ENCODE results near the gene SF1.

The SF1 gene

DNA sequence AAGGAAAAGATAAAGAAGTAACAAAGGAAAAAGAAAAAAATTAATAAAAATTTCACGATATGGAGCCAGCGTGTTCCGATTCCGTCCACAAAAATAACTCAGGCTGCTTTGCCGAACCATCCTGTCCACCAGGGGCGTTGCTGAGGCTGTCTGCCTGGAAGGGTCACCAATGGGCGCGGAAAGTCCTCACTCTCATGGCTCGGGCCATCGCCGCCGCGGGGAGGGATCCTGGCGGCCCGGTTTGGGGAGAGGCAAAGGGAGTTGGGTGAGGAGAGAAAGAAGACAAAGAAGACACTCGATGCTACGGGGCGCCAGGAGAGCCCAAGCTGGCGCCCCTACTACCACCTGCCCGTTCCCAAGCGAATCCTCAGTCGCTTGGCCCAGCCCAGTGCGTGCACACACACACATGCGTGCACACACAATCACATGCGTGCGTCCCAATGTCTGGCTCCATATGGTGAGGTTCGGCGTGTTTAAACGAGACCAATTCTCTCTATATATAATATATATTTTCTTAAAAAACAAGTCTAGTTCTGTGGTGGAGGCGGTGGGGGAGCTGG is 13.0 kb downstream of the SF1 start:
- Histone ChIP-seq H3K9ac (ENCODE audit: low read depth, low read length) (no peak overlapping the region), H3K4me1 (ENCODE audit: insufficient read depth, low read length) (peaks cover 48% of the 10 kb centered on the region), H3K36me3 (ENCODE audit: insufficient read depth, low read length) (peaks cover 82% of the 10 kb centered on the region), H3K27me3 (ENCODE audit: insufficient read depth, low read length, poor library complexity) (no peaks in the 10 kb centered on the region), H3K27ac (ENCODE audit: low read length) (no peak overlapping the region), H3K9me3 (ENCODE audit: insufficient read depth, low read length, severe bottlenecking) (no peaks in the 10 kb centered on the region), H4K20me1 (ENCODE audit: insufficient read depth, low read length) (peaks cover 87% of the 10 kb centered on the region), H3K4me3 (ENCODE audit: low read depth in 1 of 2, low read length in 2 of 2) (no peak overlapping the region), H3K79me2 (ENCODE audit: insufficient read depth, low read length) (peaks cover 58% of the 10 kb centered on the region), H2AFZ (ENCODE audit: low read depth, low read length) (no peak overlapping the region), H3K4me2 (ENCODE audit: insufficient read depth, low read length) (no peak overlapping the region)
- ATAC-seq (ENCODE audit: insufficient read depth, low read depth) (no peak), DNase-seq (no peak)
- TF ChIP-seq CTCF (IDR thresholded peaks at IDR 0.05; ENCODE audit: borderline replicate concordance, extremely low read depth, low read length, poor library complexity, severe bottlenecking) (no peak), EZH2 (IDR thresholded peaks at IDR 0.05; ENCODE audit: borderline replicate concordance, low read depth, low read length, severe bottlenecking) (no peak)

- no peaks in the 10 kb centered on the region for H3K27me3 ChIP-seq (ENCODE audit: insufficient read depth, low read length, poor library complexity)
- H3K4me3 ChIP-seq (ENCODE audit: low read depth in 1 of 2, low read length in 2 of 2) = no peak overlapping the region
- no peaks in the 10 kb centered on the region for H3K9me3 ChIP-seq (ENCODE audit: insufficient read depth, low read length, severe bottlenecking)
- H3K79me2 ChIP-seq (ENCODE audit: insufficient read depth, low read length) = peaks cover 51% of the 10 kb centered on the region
- peak overlapping the region; percentile 1; the same call in 1 of the 2 replicates for H3K27ac ChIP-seq (ENCODE audit: low read length)
- peaks cover 85% of the 10 kb centered on the region for H4K20me1 ChIP-seq (ENCODE audit: insufficient read depth, low read length)
- H3K4me2 ChIP-seq (ENCODE audit: insufficient read depth, low read length) = no peak overlapping the region
- H2AFZ ChIP-seq (ENCODE audit: low read depth, low read length) = no peak overlapping the region
- no peak for DNase-seq
- no peak overlapping the region for H3K9ac ChIP-seq (ENCODE audit: low read depth, low read length)
- H3K4me1 ChIP-seq (ENCODE audit: insufficient read depth, low read length) = peaks cover 45% of the 10 kb centered on the region
- H3K36me3 ChIP-seq (ENCODE audit: insufficient read depth, low read length) = peaks cover 76% of the 10 kb centered on the region
- no peak for ATAC-seq (ENCODE audit: insufficient read depth, low read depth)
- TF ChIP-seq CTCF (IDR thresholded peaks at IDR 0.05; ENCODE audit: borderline replicate concordance, extremely low read depth, low read length, poor library complexity, severe bottlenecking) (no peak), EZH2 (IDR thresholded peaks at IDR 0.05; ENCODE audit: borderline replicate concordance, low read depth, low read length, severe bottlenecking) (no peak)
These were observed 13.6 kb downstream of the SF1 start for GRCh38 chr11:64764753-64765152.

DNA sequence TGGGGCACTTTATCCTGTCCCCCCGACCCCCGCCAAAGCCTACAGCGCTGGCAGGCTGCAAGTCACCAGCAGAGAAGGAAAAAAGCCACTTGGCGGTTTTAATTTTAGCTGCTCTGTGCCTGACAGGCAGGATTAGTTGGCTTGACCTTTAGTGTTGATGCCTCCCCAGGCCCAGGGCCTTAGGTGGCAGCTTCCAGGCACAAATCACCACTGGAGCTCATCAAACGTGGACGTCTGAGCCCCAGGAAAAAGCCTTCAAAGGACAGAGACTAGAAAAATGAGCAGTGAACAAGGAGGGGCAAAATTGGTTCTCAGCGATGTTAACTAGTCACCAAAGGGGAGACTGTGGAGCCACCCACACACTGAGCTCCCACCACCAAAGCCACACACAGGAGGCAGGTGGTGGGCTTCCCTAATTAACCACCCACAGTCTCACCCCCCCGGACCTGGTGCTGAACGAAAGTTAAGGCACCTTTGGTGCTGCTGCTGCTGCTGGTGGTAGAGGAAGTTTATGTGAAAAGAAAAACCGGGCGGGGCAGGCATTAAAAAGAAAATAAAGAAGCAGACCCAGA is 14.2 kb downstream of the SF1 start:
- Histone ChIP-seq H3K27me3 (ENCODE audit: insufficient read depth, low read length, poor library complexity) (no peaks in the 10 kb centered on the region), H3K4me3 (ENCODE audit: low read depth in 1 of 2, low read length in 2 of 2) (no peak overlapping the region), H3K4me1 (ENCODE audit: insufficient read depth, low read length) (peaks cover 45% of the 10 kb centered on the region), H3K4me2 (ENCODE audit: insufficient read depth, low read length) (no peak overlapping the region), H3K27ac (ENCODE audit: low read length) (peak overlapping the region; percentile 1), H3K9me3 (ENCODE audit: insufficient read depth, low read length, severe bottlenecking) (no peaks in the 10 kb centered on the region), H2AFZ (ENCODE audit: low read depth, low read length) (no peak overlapping the region), H3K79me2 (ENCODE audit: insufficient read depth, low read length) (peaks cover 45% of the 10 kb centered on the region), H3K36me3 (ENCODE audit: insufficient read depth, low read length) (peaks cover 70% of the 10 kb centered on the region), H3K9ac (ENCODE audit: low read depth, low read length) (0 out of 2 replicates have a peak overlapping the region, but pooled peaks have one; percentile 3), H4K20me1 (ENCODE audit: insufficient read depth, low read length) (peaks cover 79% of the 10 kb centered on the region)
- TF ChIP-seq EZH2 (IDR thresholded peaks at IDR 0.05; ENCODE audit: borderline replicate concordance, low read depth, low read length, severe bottlenecking) (no peak), CTCF (IDR thresholded peaks at IDR 0.05; ENCODE audit: borderline replicate concordance, extremely low read depth, low read length, poor library complexity, severe bottlenecking) (no peak)
- peak; percentile 73 for DNase-seq
- ATAC-seq (ENCODE audit: insufficient read depth, low read depth) = peak; percentile 44
